ENCODE measurements around the gene TMEM165. TPM values are rescaled to one million over a fixed set of nuclear protein-coding genes. Genes with fewer than 3 reads are reported as not detected.

TMEM165 gene
- total and polyA plus RNA-seq, 9 of the 15 experiments (the other 6 are each of a cell fraction or from before 2014, with no cell fraction given): 21.3 to 145 (median 96.8) TPM

- no peak for FAIRE-seq
- BruUV-seq (replicated peaks): no TSS peak
- Histone ChIP-seq H3K79me2 (ENCODE audit: control insufficient read depth, insufficient read depth, low read length) (no peaks in the 10 kb centered on the region), H3K9me3 (replicated peaks; ENCODE audit: control insufficient read depth, insufficient read depth, low read depth, low read length) (no peaks in the 10 kb centered on the region), H3K4me1 (replicated peaks in 1 of 2; ENCODE audit: control insufficient read depth in 2 of 2, insufficient read depth in 2 of 2, low read length in 2 of 2) (peaks cover 4 to 18% of the 10 kb centered on the region in 2 experiments; a peak in 4 of 5 replicates), H2AFZ (ENCODE audit: low read depth, low read length) (no peak overlapping the region), H3K9me1 (ENCODE audit: control insufficient read depth, insufficient read depth, low read length) (no peaks in the 10 kb centered on the region), H3K27me3 (ENCODE audit: control insufficient read depth in 2 of 2, insufficient read depth in 2 of 2, low read length in 2 of 2) (no peaks in the 10 kb centered on the region), H3K4me3 (no peak overlapping the region), H3K36me3 (ENCODE audit: control insufficient read depth, insufficient read depth, low read length) (peaks cover 4% of the 10 kb centered on the region; the same call in 2 of the 3 replicates), H3K9ac (ENCODE audit: insufficient read depth in 1 of 2, low read depth in 2 of 2, low read length in 2 of 2) (no peak overlapping the region), H3K27ac (ENCODE audit: extremely low read depth, low read depth, low read length) (peak overlapping the region; percentile 17; the same call in 1 of the 3 replicates), H3K4me2 (ENCODE audit: insufficient read depth, low read length) (no peak overlapping the region), H4K20me1 (replicated peaks; ENCODE audit: control insufficient read depth, insufficient read depth, low read length) (no peaks in the 10 kb centered on the region)
- ChIA-PET CTCF (ENCODE audit: low intra/inter-chr PET ratio) (no interaction called here), POLR2A (no interaction called here)
- no peak for ATAC-seq
- 100% methylated on average over 1 of the region's 2 CpGs for WGBS (ENCODE audit: insufficient coverage, low coverage, missing lambda C conversion rate)
- TF ChIP-seq RBM25 (IDR thresholded peaks at IDR 0.05; ENCODE audit: low read depth, low read length, severe bottlenecking): peak; percentile 47
- no peak for TF ChIP-seq RNF2 (IDR thresholded peaks at IDR 0.05)
- TF ChIP-seq ZNF551 (CRISPR knock-in tag; IDR thresholded peaks at IDR 0.05): no peak
- TF ChIP-seq BCOR (IDR thresholded peaks at IDR 0.05): peak; percentile 68; the same call in 1 of the 2 replicates
- peak; percentile 98 for TF ChIP-seq ZNF121 (CRISPR knock-in tag; conservative IDR thresholded peaks at IDR 0.05)
- no peak for DNase-seq (ENCODE audit: extremely low read depth in 1 of 4, low spot score in 3 of 4)
- intact Hi-C loops (cut with micrococcal nuclease): no loop called here
- in situ Hi-C loops (cut with MboI): loop anchor here (10.0 kb wide), 1 partner anchor 497 kb away; the partner anchor contains the start of gene EXOC1
Observed at GRCh38 chr4:55358246-55358645, 37.5 kb upstream of the TMEM165 start.

GRCh38 chr4:55358668-55359067 is 37.1 kb upstream of the TMEM165 start:
- Histone ChIP-seq H3K9me1 (ENCODE audit: control insufficient read depth, insufficient read depth, low read length) (no peaks in the 10 kb centered on the region), H3K4me1 (replicated peaks in 1 of 2; ENCODE audit: control insufficient read depth in 2 of 2, insufficient read depth in 2 of 2, low read length in 2 of 2) (peaks cover 4 to 18% of the 10 kb centered on the region in 2 experiments; a peak in 4 of 5 replicates), H3K27ac (ENCODE audit: extremely low read depth, low read depth, low read length) (peak overlapping the region; percentile 17; the same call in 1 of the 3 replicates), H3K4me3 (no peak overlapping the region), H3K9me3 (replicated peaks; ENCODE audit: control insufficient read depth, insufficient read depth, low read depth, low read length) (no peaks in the 10 kb centered on the region), H3K4me2 (ENCODE audit: insufficient read depth, low read length) (no peak overlapping the region), H3K79me2 (ENCODE audit: control insufficient read depth, insufficient read depth, low read length) (no peaks in the 10 kb centered on the region), H3K9ac (ENCODE audit: insufficient read depth in 1 of 2, low read depth in 2 of 2, low read length in 2 of 2) (no peak overlapping the region), H3K27me3 (ENCODE audit: control insufficient read depth in 2 of 2, insufficient read depth in 2 of 2, low read length in 2 of 2) (no peaks in the 10 kb centered on the region), H4K20me1 (replicated peaks; ENCODE audit: control insufficient read depth, insufficient read depth, low read length) (no peaks in the 10 kb centered on the region), H3K36me3 (ENCODE audit: control insufficient read depth, insufficient read depth, low read length) (peaks cover 3% of the 10 kb centered on the region; the same call in 2 of the 3 replicates), H2AFZ (ENCODE audit: low read depth, low read length) (no peak overlapping the region)
- in situ Hi-C loops (cut with MboI) (loop anchor here (10.0 kb wide), 1 partner anchor 496 kb away; the partner anchor contains the start of gene EXOC1), intact Hi-C loops (cut with micrococcal nuclease) (no loop called here)
- DNase-seq (ENCODE audit: extremely low read depth in 1 of 4, low spot score in 3 of 4): peak in 2 of 4 experiments; percentile 41 to 44
- FAIRE-seq: no peak
- ChIA-PET CTCF (ENCODE audit: low intra/inter-chr PET ratio) (no interaction called here), POLR2A (interaction anchor here (1.3 kb wide), 1 partner anchor 10 kb away, joined by 4 read pairs; no protein-coding TSS in a partner anchor)
- 8% methylated on average over 2 of the region's 2 CpGs for WGBS (ENCODE audit: insufficient coverage, low coverage, missing lambda C conversion rate)
- no TSS peak for BruUV-seq (replicated peaks)
- peak; percentile 31 for ATAC-seq
- no peak for TF ChIP-seq TBP (optimal IDR thresholded peaks at IDR 0.05; ENCODE audit: low read depth, low read length)
- TF ChIP-seq ZNF23 (CRISPR knock-in tag; IDR thresholded peaks at IDR 0.05): no peak
- peak; percentile 60; the same call in 1 of the 2 replicates for TF ChIP-seq NFE2L1 (tag; IDR thresholded peaks at IDR 0.05; ENCODE audit: borderline replicate concordance, low read depth)
- TF ChIP-seq SMARCE1 (IDR thresholded peaks at IDR 0.05): peak; percentile 50; the same call in 1 of the 2 replicates
- TF ChIP-seq CHAMP1 (IDR thresholded peaks at IDR 0.05): no peak
- TF ChIP-seq ATF1 (CRISPR knock-in tag; IDR thresholded peaks at IDR 0.05): no peak
- TF ChIP-seq ATF1 (tag; IDR thresholded peaks at IDR 0.05): no peak
- no peak for TF ChIP-seq XRCC5 (IDR thresholded peaks at IDR 0.05; ENCODE audit: low read depth, low read length)
- TF ChIP-seq HNRNPL (IDR thresholded peaks at IDR 0.05; ENCODE audit: low read depth, low read length): no peak
- TF ChIP-seq ZNF551 (CRISPR knock-in tag; IDR thresholded peaks at IDR 0.05): no peak
